Hypothalamus (tissue), 51 donors: Measurements from ENCODE around the gene MAPKAPK2.
A peak's percentile ranks its signal among the peaks of the same experiment; 100 is the strongest.

Experiments
- DNase-seq, 51 donors: peaks; one replicate each; lab custom pipeline; 2025; lab: John Stamatoyannopoulos, UW

MAPKAPK2 gene

GRCh38 chr1:206681359-206681758 is 3.3 kb upstream of the MAPKAPK2 start:
- DNase-seq = no peak

GRCh38 chr1:206682111-206682510 is 2.6 kb upstream of the MAPKAPK2 start:
- DNase-seq = no peak

DNA sequence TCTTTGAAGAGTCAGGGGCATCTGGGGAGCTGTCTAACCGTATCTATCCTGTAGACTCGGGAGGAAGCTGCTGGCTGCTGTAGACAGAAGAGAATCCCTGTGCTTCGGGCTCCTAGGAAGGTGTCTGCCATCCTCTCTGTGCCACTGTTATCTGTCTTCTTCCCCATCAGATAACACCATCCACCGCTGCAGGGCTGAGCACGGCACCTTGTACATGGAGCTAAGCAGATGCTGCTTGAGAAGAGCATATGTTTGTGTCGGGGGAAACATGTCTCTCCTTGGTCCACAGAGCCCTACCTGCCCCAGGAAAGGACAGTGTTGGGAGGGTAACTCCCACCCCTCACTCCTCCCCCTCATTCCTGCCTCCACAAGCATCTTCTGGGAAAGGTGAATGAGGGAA is 1.4 kb upstream of the MAPKAPK2 start:
- DNase-seq = no peak

DNA sequence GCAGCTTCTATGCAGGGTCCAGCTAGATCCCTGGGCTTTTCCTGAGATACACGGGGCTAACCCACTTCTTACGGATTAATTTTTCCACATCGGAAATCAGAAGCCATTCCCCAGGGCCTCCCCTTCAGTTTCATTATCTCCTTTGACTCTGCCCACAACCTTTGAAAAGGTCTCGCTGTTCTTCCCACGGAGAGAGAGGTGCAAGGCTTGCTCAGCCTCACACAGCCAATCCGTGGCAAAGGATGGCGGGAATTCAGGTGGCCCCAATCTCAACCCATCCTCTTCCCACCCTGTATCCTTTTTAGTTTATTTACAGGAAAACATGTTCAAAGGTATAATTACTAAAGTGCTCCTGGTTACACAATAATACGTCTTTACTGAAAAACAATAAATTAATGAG is 702 bp upstream of the MAPKAPK2 start:
- DNase-seq = no peak

- peak in 8 of 51 donors; percentile 36 to 69 (median 49) for DNase-seq
These were observed 646 bp downstream of the MAPKAPK2 start for GRCh38 chr1:206685334-206685768.

GRCh38 chr1:206685769-206686477 is 1.2 kb downstream of the MAPKAPK2 start:
- DNase-seq = peak in 20 of 51 donors; percentile 10 to 65 (median 35)

DNA sequence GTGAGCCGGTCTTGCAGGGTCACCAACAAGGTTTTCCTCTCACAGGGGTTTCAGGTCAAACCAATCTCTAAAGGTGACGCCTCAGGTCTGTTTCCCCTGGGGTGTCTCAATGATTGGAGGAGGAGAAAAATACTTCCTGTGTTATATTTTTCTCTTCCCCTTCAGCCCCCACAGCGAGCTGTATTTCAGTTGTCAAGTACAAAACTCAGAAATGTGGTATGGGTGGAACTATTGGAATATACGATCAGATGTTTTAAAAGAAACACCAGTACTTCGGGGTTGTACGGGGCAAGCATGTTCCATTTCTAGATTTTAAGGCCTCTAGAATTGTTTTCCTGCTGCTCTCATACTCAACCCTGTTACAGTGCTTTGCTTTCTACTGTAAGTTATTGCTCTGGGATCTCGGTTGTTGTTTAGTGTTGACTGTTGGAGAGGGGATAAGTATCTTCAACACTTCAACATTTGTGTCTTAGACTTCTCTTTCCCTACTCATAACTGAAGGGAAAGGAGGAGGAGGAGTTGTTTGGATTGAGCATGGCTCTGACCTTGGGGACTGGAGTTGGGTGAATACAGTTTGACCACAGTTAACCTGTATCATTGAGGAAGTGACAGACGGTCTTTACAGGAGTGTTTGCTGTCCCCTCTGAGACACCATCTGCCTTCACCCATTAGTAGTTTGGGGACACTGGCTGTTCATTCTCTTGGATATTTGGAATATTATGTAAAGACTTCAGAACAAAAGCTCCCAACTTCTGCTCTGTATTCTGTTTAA is 2.0 kb downstream of the MAPKAPK2 start:
- DNase-seq = no peak

- no peak for DNase-seq
These were observed 2.7 kb downstream of the MAPKAPK2 start for GRCh38 chr1:206687251-206687914.

GRCh38 chr1:206687915-206688442 is 3.3 kb downstream of the MAPKAPK2 start:
- no peak for DNase-seq

DNA sequence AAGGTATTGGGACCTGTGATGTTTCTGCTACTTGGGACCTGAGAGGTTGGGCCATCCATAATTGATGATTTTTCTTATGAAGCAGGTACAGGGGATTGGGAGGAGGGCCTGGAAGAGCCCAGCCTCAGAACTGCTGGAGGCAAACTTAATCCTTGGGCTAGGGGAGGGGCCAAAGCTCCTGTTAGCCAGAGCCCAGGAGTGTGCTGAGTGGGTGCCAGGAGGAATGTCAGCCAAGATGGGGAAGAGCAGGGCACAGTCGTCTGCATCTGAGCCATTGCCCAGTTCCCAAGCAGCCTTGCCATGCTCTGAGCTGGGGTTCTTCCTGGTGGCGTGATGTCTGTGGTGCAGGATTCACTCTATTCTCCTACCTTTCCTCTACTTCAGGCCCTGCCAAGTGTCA is 5.8 kb downstream of the MAPKAPK2 start:
- DNase-seq = peak in 27 of 51 donors; percentile 10 to 70 (median 38)

GRCh38 chr1:206691604-206692003 is 6.9 kb downstream of the MAPKAPK2 start:
- DNase-seq = peak in 4 of 51 donors; percentile 11 to 26 (median 12)

GRCh38 chr1:206693029-206693428 is 8.3 kb downstream of the MAPKAPK2 start:
- peak in 30 of 51 donors; percentile 11 to 70 (median 34) for DNase-seq

GRCh38 chr1:206693592-206693991 is 8.9 kb downstream of the MAPKAPK2 start:
- peak in 1 of 51 donors; percentile 27 for DNase-seq

DNA sequence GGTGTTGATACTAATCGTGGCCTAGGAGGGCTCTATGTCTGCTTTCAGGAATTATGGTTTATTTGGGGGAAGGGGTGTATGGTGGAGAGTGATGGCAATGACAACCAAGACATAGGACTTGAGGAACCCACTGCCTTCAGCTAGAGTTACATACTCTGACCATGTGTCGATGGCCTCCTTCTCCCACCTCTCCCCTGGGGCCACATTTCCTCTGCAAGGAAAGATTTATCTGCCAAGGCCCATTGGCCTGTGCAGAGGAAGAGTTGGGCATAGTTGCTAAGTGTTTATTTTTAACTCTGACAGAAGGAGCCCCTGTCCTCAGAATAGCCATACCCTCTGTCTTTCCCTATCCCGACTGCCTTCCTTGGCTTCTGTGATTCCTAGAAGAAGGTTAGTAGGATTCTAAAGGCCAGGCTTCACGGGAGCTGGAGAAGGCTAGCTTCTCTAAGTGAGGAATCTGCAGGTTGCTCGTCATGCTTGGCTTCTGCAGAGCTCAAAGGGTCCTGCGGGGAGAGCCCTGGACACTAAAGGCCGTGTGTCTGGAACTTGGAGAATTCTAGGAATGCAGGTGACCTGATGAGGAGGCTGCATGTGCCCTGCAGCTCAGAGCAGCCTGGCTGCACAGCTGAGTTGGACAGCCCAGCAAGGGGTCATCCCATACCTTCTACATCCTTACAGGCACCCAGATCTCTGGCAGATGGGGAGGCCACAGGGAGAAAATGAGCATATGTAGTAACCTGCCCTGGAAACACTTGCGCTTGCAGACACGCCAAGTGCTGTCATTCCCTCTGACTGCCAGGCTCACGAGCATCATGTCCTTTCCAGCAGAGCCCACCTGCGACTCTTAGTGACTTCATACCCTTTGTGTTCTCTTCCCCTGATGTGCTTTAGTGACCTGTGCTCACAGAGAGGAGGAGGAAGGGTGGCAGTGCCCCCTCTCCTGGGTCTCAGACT is 9.7 kb downstream of the MAPKAPK2 start:
- no peak for DNase-seq

GRCh38 chr1:206695733-206696132 is 11.0 kb downstream of the MAPKAPK2 start:
- DNase-seq = no peak

GRCh38 chr1:206696812-206697585 is 12.3 kb downstream of the MAPKAPK2 start:
- DNase-seq = no peak

DNA sequence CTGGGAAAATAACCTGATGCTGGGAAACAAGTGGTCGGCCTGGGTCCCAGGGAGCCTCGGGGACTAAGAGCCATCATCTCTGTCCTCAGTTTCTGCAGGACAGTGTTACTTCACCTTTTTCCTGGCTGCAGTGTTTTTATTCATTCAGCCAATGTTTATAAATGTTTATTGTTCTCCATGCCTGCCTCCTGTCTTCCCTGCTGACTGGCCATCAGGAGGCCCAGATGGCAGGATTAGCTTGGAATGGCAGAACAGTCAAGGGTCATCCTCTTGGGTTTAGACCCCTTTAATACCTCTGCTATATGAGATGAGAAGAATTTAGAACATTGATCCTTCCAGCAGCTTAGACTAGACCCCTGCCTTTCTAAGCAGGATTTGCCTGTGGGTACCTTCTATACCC is 13.3 kb downstream of the MAPKAPK2 start:
- no peak for DNase-seq

DNA sequence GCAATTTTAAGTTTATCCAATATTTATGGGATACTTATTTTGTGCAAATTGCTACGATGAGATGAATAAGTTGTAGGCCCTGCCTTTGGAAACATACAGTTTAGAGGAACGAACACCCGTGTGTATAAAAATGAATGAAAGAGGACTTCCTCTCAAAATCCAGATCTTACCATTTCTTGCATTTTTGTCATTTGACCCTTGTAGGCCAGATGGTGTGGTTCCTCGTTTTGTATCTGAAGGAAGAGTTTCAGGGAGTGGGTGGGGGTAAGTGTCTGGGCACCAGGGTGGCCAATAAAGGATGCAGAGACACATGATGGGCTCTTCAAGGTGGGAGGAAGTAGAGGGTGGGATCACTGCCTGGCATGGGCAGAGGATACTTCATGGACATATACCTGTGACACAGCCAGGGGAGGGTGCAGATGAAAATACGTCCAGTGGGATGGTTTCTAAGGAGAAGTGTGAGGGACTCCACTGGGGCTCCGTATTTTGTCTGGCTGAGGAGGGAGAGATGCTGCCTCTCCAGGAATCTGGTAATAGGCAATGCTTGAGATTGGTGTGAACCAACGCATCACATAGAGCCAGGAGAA is 14.4 kb downstream of the MAPKAPK2 start:
- no peak for DNase-seq

GRCh38 chr1:206699626-206700025 is 14.9 kb downstream of the MAPKAPK2 start:
- no peak for DNase-seq
